H9 (cell line): ENCODE data around the gene C1orf21. TPM values are rescaled to one million over a fixed set of nuclear protein-coding genes. Genes with fewer than 3 reads are reported as not detected.

Experiments used
- DNase-seq: peaks from one replicate; pipeline ENCODE4 v3.0.0-alpha.2; 2017
- H2AFZ ChIP-seq: one replicate; pipeline ENCODE4 v1.6.1; 2013; ENCODE audit warnings: mild to moderate bottlenecking, low read length, control low read depth, moderate library complexity
- H2AK5ac ChIP-seq: 2 replicates; pipeline ENCODE4 v1.6.1; 2013; ENCODE audit warnings: low read length, control low read depth, mixed read lengths; ENCODE audit not compliant: insufficient read length
- H2BK120ac ChIP-seq: one replicate; pipeline ENCODE4 v1.6.1; 2013; ENCODE audit warnings: low read depth, mild to moderate bottlenecking, low read length, control low read depth, inconsistent platforms; ENCODE audit not compliant: poor library complexity, severe bottlenecking
- H2BK12ac ChIP-seq: 2 replicates; pipeline ENCODE4 v1.6.1; 2013; ENCODE audit warnings: low read length, control low read depth, mixed read lengths, low read depth; ENCODE audit not compliant: insufficient read length
- H2BK15ac ChIP-seq: 2 replicates; pipeline ENCODE4 v1.6.1; 2013; ENCODE audit warnings: low read depth, low read length, control low read depth
- H2BK20ac ChIP-seq: one replicate; pipeline ENCODE4 v1.6.1; 2013; ENCODE audit warnings: low read depth, mild to moderate bottlenecking, low read length, control low read depth, inconsistent platforms; ENCODE audit not compliant: poor library complexity, severe bottlenecking
- H2BK5ac ChIP-seq: 2 replicates; pipeline ENCODE4 v1.6.1; 2013; ENCODE audit warnings: low read length, control low read depth, mixed read lengths; ENCODE audit not compliant: insufficient read length
- H3K14ac ChIP-seq: 2 replicates; pipeline ENCODE4 v1.6.1; 2013; ENCODE audit warnings: low read length, control low read depth; ENCODE audit not compliant: insufficient read depth
- H3K18ac ChIP-seq: 2 replicates; pipeline ENCODE4 v1.6.1; 2013; ENCODE audit warnings: low read depth, mild to moderate bottlenecking, mixed read lengths, low read length, control low read depth; ENCODE audit not compliant: insufficient read length
- H3K23ac ChIP-seq: 2 replicates; pipeline ENCODE4 v1.6.1; 2013; ENCODE audit warnings: low read length, control low read depth, mixed read lengths, low read depth; ENCODE audit not compliant: insufficient read length
- H3K23me2 ChIP-seq: 2 replicates; pipeline ENCODE4 v1.6.1; 2013; ENCODE audit warnings: low read depth, mild to moderate bottlenecking, mixed read lengths, low read length, control low read depth; ENCODE audit not compliant: insufficient read length, poor library complexity, severe bottlenecking
- H3K27ac ChIP-seq: 2 replicates; pipeline ENCODE4 v1.5.1; 2013; ENCODE audit warnings: low read length, control low read depth, mixed read lengths, low read depth; ENCODE audit not compliant: insufficient read length
- H3K27me3 ChIP-seq: 2 replicates; pipeline ENCODE4 v1.6.1; 2013; ENCODE audit warnings: low read length, control low read depth, inconsistent platforms; ENCODE audit not compliant: insufficient read depth
- H3K4ac ChIP-seq: 2 replicates; pipeline ENCODE4 v1.6.1; 2013; ENCODE audit warnings: low read depth, mild to moderate bottlenecking, control low read depth, inconsistent platforms, low read length, moderate library complexity
- H3K4me1 ChIP-seq: 2 replicates; pipeline ENCODE4 v1.6.1; 2013; ENCODE audit warnings: low read length, control low read depth, inconsistent platforms; ENCODE audit not compliant: insufficient read depth
- H3K4me2 ChIP-seq: 2 replicates; pipeline ENCODE4 v1.6.1; 2013; ENCODE audit warnings: low read length, control low read depth, mixed read lengths; ENCODE audit not compliant: insufficient read length, insufficient read depth
- H3K56ac ChIP-seq: 2 replicates; pipeline ENCODE4 v1.6.1; 2013; ENCODE audit warnings: low read depth, mild to moderate bottlenecking, mixed read lengths, low read length, control low read depth; ENCODE audit not compliant: insufficient read length
- H3K79me1 ChIP-seq: 2 replicates; pipeline ENCODE4 v1.6.1; 2013; ENCODE audit warnings: low read depth, mild to moderate bottlenecking, moderate library complexity, low read length, control low read depth, inconsistent platforms; ENCODE audit not compliant: insufficient read depth, poor library complexity, severe bottlenecking
- H3K79me2 ChIP-seq: 2 replicates; pipeline ENCODE4 v1.6.1; 2013; ENCODE audit warnings: low read length, control low read depth, inconsistent platforms; ENCODE audit not compliant: insufficient read depth
- H3K9ac ChIP-seq: 2 replicates; pipeline ENCODE4 v1.6.1; 2013; ENCODE audit warnings: low read length, control low read depth, mixed read lengths; ENCODE audit not compliant: insufficient read length; ENCODE audit errors: extremely low read depth
- H3K9me3 ChIP-seq: one replicate; pipeline ENCODE4 v1.6.1; 2013; ENCODE audit warnings: low read depth, low read length, inconsistent platforms; ENCODE audit not compliant: control insufficient read depth
- H3T11ph ChIP-seq: one replicate; pipeline ENCODE4 v1.6.1; 2013; ENCODE audit warnings: mild to moderate bottlenecking, low read length, control low read depth, inconsistent platforms
- H4K20me1 ChIP-seq: one replicate; pipeline ENCODE4 v1.6.1; 2013; ENCODE audit not compliant: control insufficient read depth, insufficient read length, insufficient read depth
- H4K5ac ChIP-seq: 2 replicates; pipeline ENCODE4 v1.6.1; 2013; ENCODE audit warnings: low read depth, mild to moderate bottlenecking, mixed read lengths, low read length, control low read depth; ENCODE audit not compliant: insufficient read length
- H4K8ac ChIP-seq: replicated peaks from 2 replicates; pipeline ENCODE4 v1.6.1; 2013; ENCODE audit warnings: low read length, control low read depth, mixed read lengths, low read depth; ENCODE audit not compliant: insufficient read length
- H4K91ac ChIP-seq: 2 replicates; pipeline ENCODE4 v1.6.1; 2013; ENCODE audit warnings: low read depth, mild to moderate bottlenecking, moderate library complexity, mixed read lengths, low read length, control low read depth; ENCODE audit not compliant: insufficient read length
- H3K27ac Mint-ChIP-seq, 3 experiments: 2 replicates in 2 of 3; 3 replicates in 1 of 3; pipeline ENCODE4 v1.8.0; 2020 to 2021; ENCODE audit warnings: mixed read lengths in 3 of 3, mild to moderate bottlenecking in 1 of 3, moderate library complexity in 1 of 3
- H3K27me3 Mint-ChIP-seq: 2 replicates; pipeline ENCODE4 v1.8.0; 2021; ENCODE audit warnings: low read depth, mild to moderate bottlenecking, moderate library complexity, mixed read lengths
- H3K36me3 Mint-ChIP-seq, 3 experiments: 2 replicates in 2 of 3; 3 replicates in 1 of 3; pipeline ENCODE4 v1.8.0; 2020 to 2021; ENCODE audit warnings: low read depth in 3 of 3, mixed read lengths in 3 of 3; ENCODE audit not compliant: insufficient read depth in 1 of 3
- H3K4me1 Mint-ChIP-seq, 2 experiments: 2 replicates each; pipeline ENCODE4 v1.8.0; 2020; ENCODE audit warnings: mixed read lengths in 2 of 2
- H3K4me3 Mint-ChIP-seq, 2 experiments: 2 replicates in 1 of 2; 3 replicates in 1 of 2; pipeline ENCODE4 v1.8.0; 2020 to 2021; ENCODE audit warnings: mild to moderate bottlenecking in 2 of 2, mixed read lengths in 2 of 2, moderate library complexity in 1 of 2
- H3K9me3 Mint-ChIP-seq, 2 experiments: 2 replicates in 1 of 2; 3 replicates in 1 of 2; pipeline ENCODE4 v1.8.0; 2020; ENCODE audit warnings: mild to moderate bottlenecking in 2 of 2, mixed read lengths in 2 of 2, moderate library complexity in 1 of 2
- CTCF ChIP-seq: fragments of 200-600 bp; sonication (generic); conservative IDR thresholded peaks from 3 replicates; pipeline ENCODE4 v1.8.0; 2021; ENCODE audit warnings: antibody characterized with exemption, mild to moderate bottlenecking
- WGBS: extraction: QIAGEN DNeasy Blood & Tissue Kit; methylation state at CpG from one replicate; pipeline ENCODE4 v1.1.7; 2013; ENCODE audit warnings: missing lambda C conversion rate, low lambda C conversion rate, mixed read lengths; ENCODE audit not compliant: insufficient read length; ENCODE audit errors: extremely low coverage; 5-methylcytosine and 5-hydroxymethylcytosine counted together
- total RNA-seq: library from RNA; stranded (reverse); gene quantifications from 2 replicates; pipeline ENCODE4 v1.2.1, GENCODE V29; 2021

Gene C1orf21
- total RNA-seq, 1 experiment from 2014 or later, result 36.0 TPM

DNA sequence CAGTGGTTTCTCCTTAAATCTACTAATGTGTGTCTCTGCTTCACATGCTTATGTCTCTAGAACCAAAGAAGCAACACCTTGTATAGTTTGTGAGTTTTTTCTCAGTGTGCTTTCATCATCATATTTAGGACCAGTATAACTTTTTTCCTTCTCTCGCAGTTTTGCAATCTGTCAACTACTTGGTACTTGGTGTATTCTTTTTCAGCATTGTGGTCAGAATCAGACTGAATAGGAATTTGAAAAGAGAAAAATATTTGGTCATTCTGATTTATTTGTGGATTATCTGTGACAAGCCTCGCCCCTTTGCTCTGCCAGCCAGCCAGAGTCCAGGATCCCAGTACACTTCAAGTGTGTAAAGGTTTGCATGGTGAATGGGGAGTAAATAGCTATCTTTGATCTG lies 122.3 kb downstream of the C1orf21 start:
- H4K20me1 ChIP-seq, result no peaks in the 10 kb centered on the region
- WGBS, result no CpG with 5 or more reads among the region's 2 CpGs
- H3K79me2 ChIP-seq, result no peaks in the 10 kb centered on the region

More for the DNA sequence above, 122.3 kb downstream of the C1orf21 start:
- no peaks in the 10 kb centered on the region for H3K9me3 ChIP-seq
- H2BK5ac ChIP-seq, result no peak overlapping the region
- H3K4me1 Mint-ChIP-seq, result peaks cover 9 to 25% of the 10 kb centered on the region in 2 experiments
- H3K9ac ChIP-seq, result no peak overlapping the region
- H4K91ac ChIP-seq, result no peak overlapping the region
- no peak overlapping the region for H2AFZ ChIP-seq
- no peak overlapping the region for H3K56ac ChIP-seq
- H2BK120ac ChIP-seq, result no peak overlapping the region
- no peak overlapping the region for H3T11ph ChIP-seq
- H3K36me3 Mint-ChIP-seq, result peaks cover 2 to 38% (median 5%) of the 10 kb centered on the region in 3 experiments; a peak in 4 of 7 replicates
- H3K23me2 ChIP-seq, result no peaks in the 10 kb centered on the region
- H2BK15ac ChIP-seq, result no peak overlapping the region
- no peak overlapping the region for H2BK12ac ChIP-seq
- no peak overlapping the region for H3K27ac ChIP-seq
- H4K5ac ChIP-seq, result no peak overlapping the region
- no peaks in the 10 kb centered on the region for H3K9me3 Mint-ChIP-seq
- H3K27ac Mint-ChIP-seq, result no peak overlapping the region
- no peak overlapping the region for H2AK5ac ChIP-seq
- DNase-seq, result no peak
- H3K18ac ChIP-seq, result no peak overlapping the region
- H3K27me3 ChIP-seq, result no peaks in the 10 kb centered on the region
- H3K4ac ChIP-seq, result no peak overlapping the region
- H3K4me3 Mint-ChIP-seq, result no peak overlapping the region
- H3K27me3 Mint-ChIP-seq, result no peaks in the 10 kb centered on the region
- no peak overlapping the region for H4K8ac ChIP-seq
- H3K23ac ChIP-seq, result no peak overlapping the region
- no peak for TF ChIP-seq CTCF
- no peak overlapping the region for H2BK20ac ChIP-seq
- H3K79me1 ChIP-seq, result no peaks in the 10 kb centered on the region
- no peak overlapping the region for H3K4me2 ChIP-seq
- no peaks in the 10 kb centered on the region for H3K4me1 ChIP-seq
- H3K14ac ChIP-seq, result no peak overlapping the region
